HL-60 (cell line): Measurements from ENCODE around the gene MAP3K21.

Source experiments
- DNase-seq, 2 experiments: peaks; one replicate each; pipeline ENCODE4 v3.0.0-alpha.2; 2010 to 2020; ENCODE audit warnings: low read depth in 1 of 2, low spot score in 1 of 2
- H3K27ac ChIP-seq: fragments of 250-450 bp; sonication (Bioruptor Pico); replicated peaks from 2 replicates; pipeline ENCODE4 v1.5.1; 2020; ENCODE audit warnings: mild to moderate bottlenecking, moderate library complexity
- H3K27me3 ChIP-seq: fragments of 250-450 bp; sonication (Bioruptor Pico); 2 replicates; pipeline ENCODE4 v1.5.1; 2021; ENCODE audit warnings: mild to moderate bottlenecking, moderate library complexity; ENCODE audit not compliant: insufficient read depth, poor library complexity, severe bottlenecking
- H3K4me3 ChIP-seq: replicated peaks from 2 replicates; pipeline ENCODE4 v1.5.1; 2011; ENCODE audit warnings: mild to moderate bottlenecking, control low read depth, low read length; ENCODE audit not compliant: insufficient read depth
- CTCF ChIP-seq: IDR thresholded peaks from one replicate; pipeline ENCODE4 v1.5.1; 2011; ENCODE audit warnings: low read length, control low read depth, inconsistent platforms; ENCODE audit not compliant: insufficient read depth
- GABPA ChIP-seq: IDR thresholded peaks from 2 replicates; pipeline ENCODE4 v1.6.1; 2012; ENCODE audit warnings: low read depth
- POLR2AphosphoS5 ChIP-seq: IDR thresholded peaks from 2 replicates; pipeline ENCODE4 v1.6.1; 2012; ENCODE audit warnings: low read depth
- REST ChIP-seq: IDR thresholded peaks from 2 replicates; pipeline ENCODE4 v1.6.1; 2012; ENCODE audit warnings: low read depth; ENCODE audit not compliant: insufficient replicate concordance
- SPI1 ChIP-seq: IDR thresholded peaks from 2 replicates; pipeline ENCODE4 v1.6.1; 2012; ENCODE audit warnings: low read depth, mild to moderate bottlenecking, borderline replicate concordance

MAP3K21 gene

GRCh38 chr1:233360525-233361102, 33.1 kb downstream of the MAP3K21 start:
- TF ChIP-seq CTCF = no peak
- no peak for TF ChIP-seq POLR2AphosphoS5
- TF ChIP-seq REST = no peak
- no peak for TF ChIP-seq GABPA
- no peak for TF ChIP-seq SPI1

GRCh38 chr1:233361876-233362275, 34.4 kb downstream of the MAP3K21 start:
- Histone ChIP-seq H3K27me3 (no peaks in the 10 kb centered on the region), H3K4me3 (no peak overlapping the region), H3K27ac (no peak overlapping the region)
- no peak for DNase-seq
- no peak for TF ChIP-seq POLR2AphosphoS5
- no peak for TF ChIP-seq REST
- no peak for TF ChIP-seq GABPA
- no peak for TF ChIP-seq SPI1
- TF ChIP-seq CTCF = no peak

More at GRCh38 chr1:233360525-233361102, 33.1 kb downstream of the MAP3K21 start:
- H3K27ac ChIP-seq = no peak overlapping the region
- H3K4me3 ChIP-seq = no peak overlapping the region
- H3K27me3 ChIP-seq = no peaks in the 10 kb centered on the region
- no peak for DNase-seq

- no peak overlapping the region for H3K4me3 ChIP-seq
- TF ChIP-seq GABPA (no peak), SPI1 (no peak), REST (no peak), POLR2AphosphoS5 (no peak), CTCF (no peak)
Measured at GRCh38 chr1:233362743-233363142, 35.2 kb downstream of the MAP3K21 start.

More at GRCh38 chr1:233362743-233363142, 35.2 kb downstream of the MAP3K21 start:
- no peak for DNase-seq
- no peaks in the 10 kb centered on the region for H3K27me3 ChIP-seq
- H3K27ac ChIP-seq = no peak overlapping the region
